ENCODE measurements around the gene USE1. TPM values are rescaled to one million over a fixed set of nuclear protein-coding genes. Genes with fewer than 3 reads are reported as not detected.

USE1 gene
- total RNA-seq, 1 experiment from 2014 or later, result 6.9 TPM

DNA sequence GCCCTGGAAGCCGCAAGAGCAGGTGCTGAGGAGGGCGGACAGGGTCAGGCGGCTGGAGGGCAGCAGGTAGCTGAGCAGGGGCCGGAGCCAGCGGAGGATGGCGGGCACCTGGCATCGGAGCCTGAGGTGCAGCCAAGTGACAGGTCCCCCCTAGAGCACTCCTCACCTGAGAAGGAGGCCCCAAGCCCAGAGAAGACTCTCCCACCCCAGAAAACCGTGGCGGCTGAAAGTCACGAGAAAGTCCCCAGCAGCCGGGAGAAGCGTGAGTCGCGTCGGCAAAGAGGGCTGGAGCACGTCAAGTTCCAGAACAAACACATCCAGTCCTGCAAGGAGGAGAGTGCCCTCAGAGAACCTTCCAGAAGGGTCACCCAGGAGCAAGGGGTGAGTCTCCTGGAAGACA lies 20.5 kb upstream of the USE1 start:
- DNase-seq, result no peak
- no peaks in the 10 kb centered on the region for H3K27me3 ChIP-seq (ENCODE audit: control insufficient read depth, insufficient read depth, low read length)
- no peak overlapping the region for H3K4me3 ChIP-seq (ENCODE audit: insufficient read depth, low read depth, low read length)
- peaks cover 15% of the 10 kb centered on the region for H3K36me3 ChIP-seq (replicated peaks; ENCODE audit: control insufficient read depth, insufficient read depth, low read length)

DNA sequence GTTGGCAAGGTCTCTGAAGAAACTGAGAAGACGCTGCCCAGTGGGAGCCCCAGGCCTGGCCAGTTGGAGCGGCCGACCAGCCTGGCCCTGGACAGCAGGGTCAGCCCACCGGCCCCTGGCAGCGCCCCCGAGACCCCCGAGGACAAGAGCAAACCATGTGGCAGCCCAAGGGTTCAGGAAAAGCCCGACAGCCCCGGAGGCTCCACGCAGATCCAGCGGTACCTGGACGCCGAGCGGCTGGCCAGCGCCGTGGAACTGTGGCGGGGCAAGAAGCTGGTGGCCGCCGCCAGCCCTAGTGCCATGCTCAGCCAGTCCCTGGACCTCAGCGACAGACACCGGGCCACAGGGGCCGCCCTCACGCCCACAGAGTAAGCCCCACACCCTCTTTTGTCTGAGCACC lies 20.1 kb upstream of the USE1 start:
- H3K36me3 ChIP-seq (replicated peaks; ENCODE audit: control insufficient read depth, insufficient read depth, low read length), result peaks cover 15% of the 10 kb centered on the region
- H3K27me3 ChIP-seq (ENCODE audit: control insufficient read depth, insufficient read depth, low read length), result no peaks in the 10 kb centered on the region
- no peak for DNase-seq
- H3K4me3 ChIP-seq (ENCODE audit: insufficient read depth, low read depth, low read length), result no peak overlapping the region

- no peak overlapping the region for H3K4me3 ChIP-seq (ENCODE audit: insufficient read depth, low read depth, low read length)
- H3K27me3 ChIP-seq (ENCODE audit: control insufficient read depth, insufficient read depth, low read length), result no peaks in the 10 kb centered on the region
- no peak for DNase-seq
- peaks cover 21% of the 10 kb centered on the region for H3K36me3 ChIP-seq (replicated peaks; ENCODE audit: control insufficient read depth, insufficient read depth, low read length)
Observed at GRCh38 chr19:17196610-17197009, 18.5 kb upstream of the USE1 start.

DNA sequence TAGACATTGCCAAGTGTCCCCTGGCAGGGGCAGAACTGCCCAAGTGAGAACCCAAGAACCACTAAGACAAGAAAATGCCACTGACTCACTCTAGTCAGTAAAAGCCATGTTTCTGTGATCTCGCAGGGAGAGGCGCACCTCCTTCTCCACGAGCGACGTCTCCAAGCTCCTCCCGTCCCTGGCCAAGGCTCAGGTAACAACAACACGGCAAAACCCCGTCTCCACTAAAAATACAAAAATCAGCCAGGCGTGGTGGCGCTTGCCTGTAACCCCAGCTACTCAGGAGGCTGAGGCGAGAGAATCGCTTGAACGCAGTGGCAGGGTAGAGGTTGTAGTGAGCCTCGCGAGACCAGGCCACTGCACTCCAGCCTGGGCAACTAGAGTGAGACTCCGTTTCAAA lies 17.5 kb upstream of the USE1 start:
- H3K4me3 ChIP-seq (ENCODE audit: insufficient read depth, low read depth, low read length), result no peak overlapping the region
- H3K36me3 ChIP-seq (replicated peaks; ENCODE audit: control insufficient read depth, insufficient read depth, low read length), result peaks cover 28% of the 10 kb centered on the region
- DNase-seq, result no peak
- no peaks in the 10 kb centered on the region for H3K27me3 ChIP-seq (ENCODE audit: control insufficient read depth, insufficient read depth, low read length)

DNA sequence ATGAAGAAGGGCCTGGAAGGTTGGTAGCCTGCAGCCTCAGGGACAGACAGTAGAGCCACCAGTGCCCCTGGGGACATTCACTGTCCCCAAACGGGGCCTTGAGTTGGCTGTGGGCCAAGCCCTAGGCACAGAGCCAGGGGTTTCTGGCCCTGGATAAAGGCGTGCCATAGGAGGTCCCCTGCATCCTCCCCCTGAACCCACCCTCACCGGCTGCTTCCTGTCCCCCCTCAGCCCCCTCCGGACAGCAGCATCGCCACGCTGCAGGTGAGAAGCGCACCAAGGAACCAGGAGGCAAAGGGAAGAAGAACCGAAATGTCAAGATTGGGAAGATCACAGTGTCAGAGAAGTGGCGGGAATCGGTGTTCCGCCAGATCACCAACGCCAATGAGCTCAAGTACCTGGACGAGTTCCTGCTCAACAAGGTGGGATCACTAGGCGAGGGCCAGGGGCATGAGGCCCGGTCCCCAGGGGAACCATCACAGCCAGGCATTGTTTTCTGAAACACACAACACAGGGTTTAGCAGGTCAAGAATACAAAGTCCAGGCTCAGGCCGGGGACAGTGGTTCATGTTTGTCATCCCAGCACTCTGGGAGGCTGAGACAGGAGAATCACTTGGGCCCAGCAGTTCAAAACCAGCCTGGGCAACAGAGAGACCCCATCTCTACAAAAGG lies 14.6 kb upstream of the USE1 start:
- no peak for DNase-seq
- Histone ChIP-seq H3K27me3 (ENCODE audit: control insufficient read depth, insufficient read depth, low read length) (no peaks in the 10 kb centered on the region), H3K4me3 (ENCODE audit: insufficient read depth, low read depth, low read length) (no peak overlapping the region), H3K36me3 (replicated peaks; ENCODE audit: control insufficient read depth, insufficient read depth, low read length) (peaks cover 23% of the 10 kb centered on the region)

- H3K4me3 ChIP-seq (ENCODE audit: insufficient read depth, low read depth, low read length), result no peak overlapping the region
- peaks cover 23% of the 10 kb centered on the region for H3K36me3 ChIP-seq (replicated peaks; ENCODE audit: control insufficient read depth, insufficient read depth, low read length)
- peak; percentile 75 for DNase-seq
- H3K27me3 ChIP-seq (ENCODE audit: control insufficient read depth, insufficient read depth, low read length), result no peaks in the 10 kb centered on the region
Observed at GRCh38 chr19:17202249-17202648, 12.9 kb upstream of the USE1 start.

GRCh38 chr19:17202713-17203112 lies 12.4 kb upstream of the USE1 start:
- no peak for DNase-seq

GRCh38 chr19:17205237-17206140 lies 9.7 kb upstream of the USE1 start:
- Histone ChIP-seq H3K27me3 (ENCODE audit: control insufficient read depth, insufficient read depth, low read length) (no peaks in the 10 kb centered on the region), H3K4me3 (ENCODE audit: insufficient read depth, low read depth, low read length) (no peak overlapping the region), H3K36me3 (replicated peaks; ENCODE audit: control insufficient read depth, insufficient read depth, low read length) (peaks cover 18% of the 10 kb centered on the region)
- DNase-seq, result peak; percentile 92

More at GRCh38 chr19:17202713-17203112, 12.4 kb upstream of the USE1 start:
- Histone ChIP-seq H3K4me3 (ENCODE audit: insufficient read depth, low read depth, low read length) (no peak overlapping the region), H3K36me3 (replicated peaks; ENCODE audit: control insufficient read depth, insufficient read depth, low read length) (peaks cover 23% of the 10 kb centered on the region), H3K27me3 (ENCODE audit: control insufficient read depth, insufficient read depth, low read length) (no peaks in the 10 kb centered on the region)

DNA sequence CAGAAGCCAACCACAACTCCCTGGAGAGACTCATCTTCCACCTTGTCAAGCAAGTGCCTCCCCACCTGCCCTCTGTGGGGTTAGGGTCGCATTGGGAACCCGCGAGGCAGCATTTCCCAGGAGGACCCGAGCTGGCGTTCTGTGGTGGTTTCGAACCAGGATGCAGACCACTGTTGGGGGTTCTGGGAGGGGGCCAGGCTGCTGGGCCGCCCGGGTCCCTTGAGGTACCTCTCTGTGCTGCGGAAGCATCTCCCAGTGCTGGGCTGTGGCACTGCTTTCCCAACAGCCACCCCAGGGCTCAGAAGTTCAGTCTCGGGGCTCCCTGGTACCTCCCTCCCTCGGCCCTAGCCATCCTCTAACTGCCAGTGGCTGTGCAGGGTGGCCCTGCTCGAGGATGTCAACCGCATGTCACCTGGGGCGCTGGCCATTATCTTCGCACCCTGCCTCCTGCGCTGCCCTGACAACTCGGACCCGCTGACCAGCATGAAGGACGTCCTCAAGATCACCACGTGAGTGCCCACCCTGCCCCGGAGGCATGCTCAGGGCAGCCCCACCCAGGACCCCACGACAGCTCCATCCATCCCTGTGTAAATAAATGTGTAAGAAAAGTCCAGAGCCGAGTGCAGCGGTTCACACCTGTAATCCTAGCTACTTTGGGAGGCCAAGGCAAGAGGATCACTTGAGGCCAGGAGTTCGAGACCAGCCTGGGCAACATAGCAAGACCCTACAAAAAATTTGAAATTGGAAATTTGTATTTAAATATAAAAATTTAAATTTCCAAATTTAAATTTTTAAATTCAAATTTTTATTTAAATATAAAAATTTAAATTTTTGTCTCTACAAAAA lies 8.2 kb upstream of the USE1 start:
- DNase-seq, result no peak
- Histone ChIP-seq H3K36me3 (replicated peaks; ENCODE audit: control insufficient read depth, insufficient read depth, low read length) (peaks cover 9% of the 10 kb centered on the region), H3K4me3 (ENCODE audit: insufficient read depth, low read depth, low read length) (no peak overlapping the region), H3K27me3 (ENCODE audit: control insufficient read depth, insufficient read depth, low read length) (no peaks in the 10 kb centered on the region)

DNA sequence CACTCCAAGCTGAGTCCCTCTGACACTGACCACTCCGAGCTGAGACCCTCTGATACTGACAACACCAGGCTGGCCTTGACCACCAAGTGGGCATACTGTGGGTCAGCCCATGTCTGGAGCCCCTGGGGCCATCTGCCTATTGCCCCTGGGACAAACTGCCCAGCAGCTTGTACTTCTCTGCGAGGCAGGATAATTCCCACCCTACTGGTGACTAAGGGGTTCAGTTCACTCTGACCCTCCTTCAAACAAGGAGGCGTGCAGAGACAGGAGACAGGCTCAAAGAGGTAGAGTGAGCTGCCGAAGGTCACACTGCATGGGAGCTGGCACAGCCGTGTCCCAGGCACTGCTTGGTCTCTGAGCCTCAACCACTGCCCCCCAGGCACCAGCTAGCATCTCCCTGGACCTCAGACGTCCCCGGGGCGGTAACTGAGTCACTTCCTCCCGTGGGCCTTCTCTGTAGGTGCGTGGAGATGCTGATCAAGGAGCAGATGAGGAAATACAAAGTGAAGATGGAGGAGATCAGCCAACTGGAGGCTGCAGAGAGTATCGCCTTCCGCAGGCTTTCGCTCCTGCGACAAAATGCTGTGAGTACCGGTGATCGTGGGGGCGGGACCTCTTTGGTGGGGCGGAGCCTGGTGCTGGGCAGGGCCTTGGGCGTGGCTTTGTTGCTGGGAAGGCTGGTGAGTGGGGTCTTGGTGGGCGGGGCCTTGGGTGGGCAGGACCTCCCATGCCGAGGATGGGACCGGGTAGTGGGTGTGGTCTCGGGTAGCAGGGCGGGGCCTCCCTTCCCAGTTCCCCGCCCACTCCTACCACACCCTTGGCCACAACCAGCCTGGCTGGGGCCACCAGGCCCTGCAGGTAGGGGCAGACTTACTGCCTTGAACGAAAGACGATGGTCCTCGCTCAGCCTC lies 5.8 kb upstream of the USE1 start:
- H3K36me3 ChIP-seq (replicated peaks; ENCODE audit: control insufficient read depth, insufficient read depth, low read length), result peaks cover 2% of the 10 kb centered on the region
- DNase-seq, result peak; percentile 100
- H3K4me3 ChIP-seq (ENCODE audit: insufficient read depth, low read depth, low read length), result no peak overlapping the region
- H3K27me3 ChIP-seq (ENCODE audit: control insufficient read depth, insufficient read depth, low read length), result no peaks in the 10 kb centered on the region

GRCh38 chr19:17210296-17210695 lies 4.9 kb upstream of the USE1 start:
- Histone ChIP-seq H3K36me3 (replicated peaks; ENCODE audit: control insufficient read depth, insufficient read depth, low read length) (peaks cover 2% of the 10 kb centered on the region), H3K4me3 (ENCODE audit: insufficient read depth, low read depth, low read length) (no peak overlapping the region), H3K27me3 (ENCODE audit: control insufficient read depth, insufficient read depth, low read length) (no peaks in the 10 kb centered on the region)
- DNase-seq, result no peak

DNA sequence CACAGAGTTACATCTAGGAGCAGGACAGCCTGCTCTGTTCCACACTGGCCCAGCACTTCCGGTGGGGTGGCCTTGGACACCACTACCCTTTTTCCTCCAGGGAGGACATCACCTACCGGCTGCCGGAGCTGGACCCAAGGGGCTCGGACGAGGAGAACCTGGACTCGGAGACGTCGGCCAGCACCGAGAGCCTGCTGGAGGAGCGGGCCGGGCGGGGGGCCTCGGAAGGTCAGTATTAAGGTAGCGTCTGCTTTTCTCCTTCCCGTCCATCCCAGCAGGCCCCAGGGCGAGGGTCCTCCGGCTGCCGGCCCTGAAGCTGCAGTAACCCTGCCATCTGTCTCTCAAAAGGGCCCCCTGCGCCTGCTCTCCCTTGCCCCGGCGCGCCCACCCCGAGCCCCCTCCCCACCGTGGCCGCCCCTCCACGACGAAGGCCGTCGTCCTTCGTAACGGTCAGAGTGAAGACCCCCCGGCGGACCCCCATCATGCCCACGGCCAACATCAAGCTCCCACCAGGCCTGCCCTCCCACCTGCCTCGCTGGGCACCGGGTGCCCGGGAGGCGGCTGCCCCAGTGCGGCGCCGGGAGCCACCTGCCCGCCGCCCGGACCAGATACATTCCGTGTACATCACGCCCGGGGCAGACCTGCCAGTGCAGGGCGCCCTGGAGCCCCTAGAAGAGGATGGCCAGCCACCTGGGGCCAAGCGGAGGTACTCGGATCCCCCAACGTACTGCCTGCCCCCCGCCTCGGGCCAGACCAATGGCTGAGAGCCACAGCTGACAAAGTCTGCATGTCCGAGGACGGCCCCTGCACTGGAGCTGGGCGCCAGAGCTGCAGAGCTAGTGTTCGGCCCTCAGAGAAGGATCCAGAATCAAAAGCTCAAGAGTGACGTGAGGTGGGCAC lies 3.4 kb upstream of the USE1 start:
- Histone ChIP-seq H3K4me3 (ENCODE audit: insufficient read depth, low read depth, low read length) (no peak overlapping the region), H3K36me3 (replicated peaks; ENCODE audit: control insufficient read depth, insufficient read depth, low read length) (peaks cover 2% of the 10 kb centered on the region), H3K27me3 (ENCODE audit: control insufficient read depth, insufficient read depth, low read length) (no peaks in the 10 kb centered on the region)
- no peak for DNase-seq

DNA sequence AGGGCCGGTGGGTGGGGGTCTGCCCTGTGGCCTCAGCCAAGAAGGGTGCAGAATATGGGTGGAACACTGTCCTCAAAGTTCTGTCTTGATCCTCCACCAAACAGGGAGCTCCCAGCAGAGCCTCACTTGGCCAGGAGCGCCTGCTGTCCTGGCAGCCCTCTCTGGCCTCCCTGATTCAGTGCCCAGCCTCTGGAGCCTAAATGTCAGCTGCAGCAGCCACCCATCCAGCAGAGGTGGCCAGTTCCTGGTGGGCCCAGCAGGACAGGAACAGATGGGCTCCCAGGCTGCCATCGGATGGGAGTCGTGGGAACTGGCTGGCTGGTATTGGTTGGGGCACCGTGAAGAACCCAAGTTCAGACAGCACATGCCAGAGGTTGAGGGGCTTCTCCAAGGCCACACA lies 1.8 kb upstream of the USE1 start:
- DNase-seq, result no peak
- Histone ChIP-seq H3K27me3 (ENCODE audit: control insufficient read depth, insufficient read depth, low read length) (no peaks in the 10 kb centered on the region), H3K4me3 (ENCODE audit: insufficient read depth, low read depth, low read length) (no peak overlapping the region), H3K36me3 (replicated peaks; ENCODE audit: control insufficient read depth, insufficient read depth, low read length) (peaks cover 4% of the 10 kb centered on the region)

Data from H7 (cell line).